ENCODE results near the gene LRFN2. TPM values are rescaled to one million over a fixed set of nuclear protein-coding genes. Genes with fewer than 3 reads are reported as not detected.

Gene LRFN2
- total RNA-seq, 1 donor from 2014 or later, result not detected

GRCh38 chr6:40489798-40490197, 97.4 kb downstream of the LRFN2 start:
- intact Hi-C loops (cut with micrococcal nuclease), result no loop called here
- DNase-seq (no peak), ATAC-seq (ENCODE audit: low read depth) (no peak)
- ChIA-PET POLR2A (no interaction called here), CTCF (no interaction called here)
- Mint-ChIP-seq H3K9me3 (no peaks in the 10 kb centered on the region), H3K4me3 (no peak overlapping the region), H3K36me3 (ENCODE audit: low read depth) (no peaks in the 10 kb centered on the region), H3K27me3 (peaks cover 5% of the 10 kb centered on the region), H3K27ac (no peak overlapping the region), H3K4me1 (no peaks in the 10 kb centered on the region)
- TF ChIP-seq CTCF (IDR thresholded peaks at IDR 0.05), result no peak

GRCh38 chr6:40486576-40486975, 100.6 kb downstream of the LRFN2 start:
- Mint-ChIP-seq H3K27ac (no peak overlapping the region), H3K4me3 (no peak overlapping the region), H3K27me3 (peaks cover 8% of the 10 kb centered on the region), H3K4me1 (no peaks in the 10 kb centered on the region), H3K36me3 (ENCODE audit: low read depth) (no peaks in the 10 kb centered on the region), H3K9me3 (no peaks in the 10 kb centered on the region)
- ATAC-seq (ENCODE audit: low read depth) (no peak), DNase-seq (no peak)
- POLR2A ChIA-PET, result no interaction called here
- TF ChIP-seq CTCF (IDR thresholded peaks at IDR 0.05), result no peak
- intact Hi-C loops (cut with micrococcal nuclease), result no loop called here
- CTCF ChIA-PET, result no interaction called here

- Mint-ChIP-seq H3K4me3 (no peak overlapping the region), H3K27me3 (peaks cover 8% of the 10 kb centered on the region), H3K27ac (no peak overlapping the region), H3K4me1 (no peaks in the 10 kb centered on the region), H3K9me3 (no peaks in the 10 kb centered on the region), H3K36me3 (ENCODE audit: low read depth) (no peaks in the 10 kb centered on the region)
- CTCF ChIA-PET, result no interaction called here
- ATAC-seq (ENCODE audit: low read depth) (no peak), DNase-seq (no peak)
- no peak for TF ChIP-seq CTCF (IDR thresholded peaks at IDR 0.05)
- POLR2A ChIA-PET, result no interaction called here
- intact Hi-C loops (cut with micrococcal nuclease), result no loop called here
Measured at GRCh38 chr6:40485795-40486194, 101.4 kb downstream of the LRFN2 start.

GRCh38 chr6:40485300-40485699, 101.9 kb downstream of the LRFN2 start:
- Mint-ChIP-seq H3K4me1 (no peaks in the 10 kb centered on the region), H3K27me3 (peaks cover 8% of the 10 kb centered on the region), H3K36me3 (ENCODE audit: low read depth) (no peaks in the 10 kb centered on the region), H3K27ac (no peak overlapping the region), H3K9me3 (no peaks in the 10 kb centered on the region), H3K4me3 (no peak overlapping the region)
- ATAC-seq (ENCODE audit: low read depth), result no peak
- no peak for DNase-seq
- POLR2A ChIA-PET, result no interaction called here
- intact Hi-C loops (cut with micrococcal nuclease), result no loop called here
- TF ChIP-seq CTCF (IDR thresholded peaks at IDR 0.05), result no peak
- CTCF ChIA-PET, result no interaction called here

GRCh38 chr6:40484066-40484465, 103.1 kb downstream of the LRFN2 start:
- no peaks in the 10 kb centered on the region for H3K9me3 Mint-ChIP-seq
- DNase-seq (no peak), ATAC-seq (ENCODE audit: low read depth) (no peak)
- no peaks in the 10 kb centered on the region for H3K4me1 Mint-ChIP-seq
- no peak for TF ChIP-seq CTCF (IDR thresholded peaks at IDR 0.05)
- H3K36me3 Mint-ChIP-seq (ENCODE audit: low read depth), result no peaks in the 10 kb centered on the region
- intact Hi-C loops (cut with micrococcal nuclease), result no loop called here
- peaks cover 6% of the 10 kb centered on the region for H3K27me3 Mint-ChIP-seq
- H3K4me3 Mint-ChIP-seq, result no peak overlapping the region
- CTCF ChIA-PET, result no interaction called here
- POLR2A ChIA-PET, result no interaction called here
- H3K27ac Mint-ChIP-seq, result no peak overlapping the region

Measured in activated B cell treated with CpG ODN at 0.5 μM for 24 hours (primary cell).